Dendritic cell treated with granulocyte-macrophage colony-stimulating factor and Interleukin-4, amounts not matched to agents 40 ng/mL and 50 ng/mL, for 4 days (primary cell): Measurements from ENCODE around the gene SNX25.
A peak's percentile ranks its signal among the peaks of the same experiment; 100 is the strongest.
"Not testable (repeated sequence)": the region's sequence is repeated elsewhere in the genome, so short reads cannot be mapped to it uniquely, and the experiment has no call there.

Source experiments
- H3K27ac Mint-ChIP-seq: one replicate; pipeline ENCODE4 v1.8.0; 2022; ENCODE audit warnings: mild to moderate bottlenecking, mixed read lengths
- H3K27me3 Mint-ChIP-seq: one replicate; pipeline ENCODE4 v1.8.0; 2022; ENCODE audit warnings: mild to moderate bottlenecking, mixed read lengths
- H3K36me3 Mint-ChIP-seq: one replicate; pipeline ENCODE4 v1.8.0; 2022; ENCODE audit warnings: low read depth, mixed read lengths
- H3K4me1 Mint-ChIP-seq: one replicate; pipeline ENCODE4 v1.8.0; 2022; ENCODE audit warnings: low read depth, mixed read lengths
- H3K4me3 Mint-ChIP-seq: one replicate; pipeline ENCODE4 v1.8.0; 2022; ENCODE audit warnings: mild to moderate bottlenecking, moderate library complexity, mixed read lengths
- H3K9me3 Mint-ChIP-seq: one replicate; pipeline ENCODE4 v1.8.0; 2022; ENCODE audit warnings: mixed read lengths
- intact Hi-C: fragments of 100-400 bp; cut with micrococcal nuclease; formaldehyde crosslinking; loops from one replicate; pipeline ENCODE4 v1.15.0; 2022

SNX25 gene

GRCh38 chr4:185196437-185196836, 13.0 kb upstream of the SNX25 start:
- no peaks in the 10 kb centered on the region for H3K36me3 Mint-ChIP-seq
- H3K27me3 Mint-ChIP-seq: no peaks in the 10 kb centered on the region
- H3K4me1 Mint-ChIP-seq: no peaks in the 10 kb centered on the region
- intact Hi-C loops: no loop called here
- no peaks in the 10 kb centered on the region for H3K9me3 Mint-ChIP-seq
- H3K27ac Mint-ChIP-seq: no peak overlapping the region
- no peak overlapping the region for H3K4me3 Mint-ChIP-seq

- H3K9me3 Mint-ChIP-seq, H3K36me3 Mint-ChIP-seq, H3K27ac Mint-ChIP-seq, H3K4me3 Mint-ChIP-seq, intact Hi-C loops, H3K27me3 Mint-ChIP-seq: not testable (repeated sequence)
- peaks cover 16% of the 10 kb centered on the region for H3K4me1 Mint-ChIP-seq
Measured at GRCh38 chr4:185198189-185198588, 11.2 kb upstream of the SNX25 start.

GRCh38 chr4:185201977-185202962, 7.1 kb upstream of the SNX25 start:
- Mint-ChIP-seq H3K27ac (peak overlapping the region; percentile 83), H3K9me3 (no peaks in the 10 kb centered on the region), H3K27me3 (peaks cover 12% of the 10 kb centered on the region), H3K4me3 (peak overlapping the region; percentile 84), H3K36me3 (no peaks in the 10 kb centered on the region), H3K4me1 (peaks cover 39% of the 10 kb centered on the region)
- intact Hi-C loops: loop anchor here (5.0 to 10.0 kb wide), 5 partner anchors 193 to 863 kb away; partner anchors contain the start of genes ANKRD37, CCDC110, LRP2BP and TLR3

GRCh38 chr4:185202984-185203485, 6.4 kb upstream of the SNX25 start:
- intact Hi-C loops: loop anchor here (5.0 to 10.0 kb wide), 5 partner anchors 192 to 862 kb away; partner anchors contain the start of genes ANKRD37, CCDC110, LRP2BP and TLR3
- H3K27ac Mint-ChIP-seq: peak overlapping the region; percentile 83
- peaks cover 16% of the 10 kb centered on the region for H3K27me3 Mint-ChIP-seq
- no peaks in the 10 kb centered on the region for H3K9me3 Mint-ChIP-seq
- H3K4me1 Mint-ChIP-seq: peaks cover 39% of the 10 kb centered on the region
- H3K4me3 Mint-ChIP-seq: peak overlapping the region; percentile 84
- H3K36me3 Mint-ChIP-seq: no peaks in the 10 kb centered on the region

- intact Hi-C loops: loop anchor here (5.0 to 10.0 kb wide), 5 partner anchors 191 to 861 kb away; partner anchors contain the start of genes ANKRD37, CCDC110, LRP2BP and TLR3
- no peaks in the 10 kb centered on the region for H3K36me3 Mint-ChIP-seq
- H3K4me1 Mint-ChIP-seq: peaks cover 39% of the 10 kb centered on the region
- peaks cover 22% of the 10 kb centered on the region for H3K27me3 Mint-ChIP-seq
- no peaks in the 10 kb centered on the region for H3K9me3 Mint-ChIP-seq
- peak within 1 kb of the TSS; percentile 83 for H3K27ac Mint-ChIP-seq
- H3K4me3 Mint-ChIP-seq: peak within 1 kb of the TSS; percentile 84
Measured at GRCh38 chr4:185203486-185204237, 5.7 kb upstream of the SNX25 start, which contains the start of gene CFAP97. Gene CFAP97, minus strand, starts transcription at chr4:185204000. Its CDS starts 12,804 bp downstream, at chr4:185191196.

GRCh38 chr4:185204238-185204910, 5.0 kb upstream of the SNX25 start:
- peaks cover 46% of the 10 kb centered on the region for H3K4me1 Mint-ChIP-seq
- peaks cover 27% of the 10 kb centered on the region for H3K27me3 Mint-ChIP-seq
- H3K4me3 Mint-ChIP-seq: peak overlapping the region; percentile 84
- H3K36me3 Mint-ChIP-seq: no peaks in the 10 kb centered on the region
- peak overlapping the region; percentile 83 for H3K27ac Mint-ChIP-seq
- no peaks in the 10 kb centered on the region for H3K9me3 Mint-ChIP-seq
- intact Hi-C loops: loop anchor here (5.0 to 10.0 kb wide), 5 partner anchors 190 to 860 kb away; partner anchors contain the start of genes ANKRD37, CCDC110, LRP2BP and TLR3

- H3K4me3 Mint-ChIP-seq: not testable (repeated sequence)
- Mint-ChIP-seq H3K27ac (peak overlapping the region; percentile 15), H3K4me1 (peaks cover 46% of the 10 kb centered on the region)
Measured at GRCh38 chr4:185205073-185205472, 4.3 kb upstream of the SNX25 start.

GRCh38 chr4:185205697-185206342, 3.6 kb upstream of the SNX25 start:
- intact Hi-C loops: loop anchor here (10.0 kb wide), 4 partner anchors 189 to 859 kb away; partner anchors contain the start of genes ANKRD37, LRP2BP, TLR3 and UFSP2
- Mint-ChIP-seq H3K36me3 (no peaks in the 10 kb centered on the region), H3K9me3 (no peaks in the 10 kb centered on the region), H3K27me3 (peaks cover 32% of the 10 kb centered on the region), H3K4me3 (no peak overlapping the region), H3K27ac (peak overlapping the region; percentile 15), H3K4me1 (peaks cover 51% of the 10 kb centered on the region)

More at GRCh38 chr4:185205073-185205472, 4.3 kb upstream of the SNX25 start:
- H3K27me3 Mint-ChIP-seq: peaks cover 27% of the 10 kb centered on the region
- not testable (repeated sequence) for H3K36me3 Mint-ChIP-seq, H3K9me3 Mint-ChIP-seq
- intact Hi-C loops: loop anchor here (10.0 kb wide), 4 partner anchors 190 to 860 kb away; partner anchors contain the start of genes ANKRD37, LRP2BP, TLR3 and UFSP2

- intact Hi-C loops: loop anchor here (10.0 kb wide), 4 partner anchors 187 to 857 kb away; partner anchors contain the start of genes ANKRD37, LRP2BP, TLR3 and UFSP2
- H3K9me3 Mint-ChIP-seq: no peaks in the 10 kb centered on the region
- H3K27ac Mint-ChIP-seq: no peak overlapping the region
- no peak overlapping the region for H3K4me3 Mint-ChIP-seq
- no peaks in the 10 kb centered on the region for H3K36me3 Mint-ChIP-seq
- peaks cover 46% of the 10 kb centered on the region for H3K27me3 Mint-ChIP-seq
- peaks cover 50% of the 10 kb centered on the region for H3K4me1 Mint-ChIP-seq
Measured at GRCh38 chr4:185207466-185207865, 1.9 kb upstream of the SNX25 start.

- H3K27me3 Mint-ChIP-seq: peaks cover 69% of the 10 kb centered on the region
- peaks cover 38% of the 10 kb centered on the region for H3K4me1 Mint-ChIP-seq
- H3K9me3 Mint-ChIP-seq, H3K36me3 Mint-ChIP-seq, H3K4me3 Mint-ChIP-seq, H3K27ac Mint-ChIP-seq: not testable (repeated sequence)
- intact Hi-C loops: loop anchor here (10.0 kb wide), 4 partner anchors 185 to 855 kb away; partner anchors contain the start of genes ANKRD37, LRP2BP, TLR3 and UFSP2
Measured at GRCh38 chr4:185209852-185210101, 379 bp downstream of the SNX25 start.

GRCh38 chr4:185210102-185210981, 944 bp downstream of the SNX25 start:
- H3K9me3 Mint-ChIP-seq: no peaks in the 10 kb centered on the region
- H3K27me3 Mint-ChIP-seq: peaks cover 69% of the 10 kb centered on the region
- intact Hi-C loops: no loop called here
- H3K36me3 Mint-ChIP-seq: no peaks in the 10 kb centered on the region
- H3K4me1 Mint-ChIP-seq: peaks cover 32% of the 10 kb centered on the region
- no peak overlapping the region for H3K27ac Mint-ChIP-seq
- H3K4me3 Mint-ChIP-seq: peak overlapping the region; percentile 77

- H3K27me3 Mint-ChIP-seq: peaks cover 67% of the 10 kb centered on the region
- peak overlapping the region; percentile 77 for H3K4me3 Mint-ChIP-seq
- H3K36me3 Mint-ChIP-seq: no peaks in the 10 kb centered on the region
- H3K27ac Mint-ChIP-seq: no peak overlapping the region
- intact Hi-C loops: no loop called here
- no peaks in the 10 kb centered on the region for H3K9me3 Mint-ChIP-seq
- peaks cover 27% of the 10 kb centered on the region for H3K4me1 Mint-ChIP-seq
Measured at GRCh38 chr4:185211035-185211434, 1.6 kb downstream of the SNX25 start.
